ENCODE measurements around the gene CACNB3. TPM values are rescaled to one million over a fixed set of nuclear protein-coding genes. Genes with fewer than 3 reads are reported as not detected.

The CACNB3 gene
- total and polyA plus RNA-seq, 2 of the 13 experiments (the other 11 are each of a cell fraction or from before 2014, with no cell fraction given), result 0.29 to 0.54 TPM

DNA sequence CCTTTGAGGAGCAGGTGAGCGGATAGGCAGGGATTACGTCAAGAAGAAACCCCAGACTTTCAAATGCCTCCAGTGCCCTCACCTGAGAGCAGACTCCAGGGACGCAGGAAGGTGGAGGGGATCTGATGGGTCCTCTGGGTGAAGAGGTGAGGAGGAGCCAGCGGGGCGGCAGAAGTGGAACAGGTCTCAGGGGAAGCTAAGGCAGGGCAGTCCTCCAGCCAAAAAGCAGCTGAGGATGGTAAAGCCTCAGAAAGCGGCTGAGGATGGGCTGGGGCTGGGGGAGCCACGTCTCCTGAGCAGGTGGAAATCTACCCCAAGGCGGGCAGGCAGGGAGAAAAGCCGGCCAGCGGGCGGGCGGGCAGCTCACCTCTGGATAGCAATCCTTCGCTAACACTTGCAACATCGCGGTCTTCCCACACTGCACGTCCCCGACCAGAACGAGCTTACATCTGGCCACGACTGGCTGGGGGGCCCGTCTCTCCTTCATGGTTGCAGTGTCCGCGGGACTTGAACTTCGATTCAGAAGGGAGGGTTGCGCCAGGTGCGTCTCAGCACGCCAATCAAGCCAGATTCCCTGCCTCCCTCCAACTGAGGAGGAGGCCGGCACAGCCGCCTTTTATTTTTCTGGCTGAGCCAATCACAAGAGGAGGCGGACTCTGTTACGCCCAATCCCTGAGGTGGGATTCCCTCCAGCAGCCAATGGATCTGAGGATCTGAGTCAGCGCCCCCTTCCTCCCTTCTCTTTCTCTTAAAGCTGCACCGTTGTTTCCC, 47.2 kb downstream of the CACNB3 start, which contains the start of gene RND1 (continued):
- TF ChIP-seq, protein P1, sequence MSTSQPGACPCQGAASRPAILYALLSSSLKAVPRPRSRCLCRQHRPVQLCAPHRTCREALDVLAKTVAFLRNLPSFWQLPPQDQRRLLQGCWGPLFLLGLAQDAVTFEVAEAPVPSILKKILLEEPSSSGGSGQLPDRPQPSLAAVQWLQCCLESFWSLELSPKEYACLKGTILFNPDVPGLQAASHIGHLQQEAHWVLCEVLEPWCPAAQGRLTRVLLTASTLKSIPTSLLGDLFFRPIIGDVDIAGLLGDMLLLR (CRISPR knock-in tag; IDR thresholded peaks at IDR 0.05), result no peak
- no peak for TF ChIP-seq MED8 (CRISPR knock-in tag; IDR thresholded peaks at IDR 0.05; ENCODE audit: insufficient replicate concordance)
- TF ChIP-seq, protein P2, sequence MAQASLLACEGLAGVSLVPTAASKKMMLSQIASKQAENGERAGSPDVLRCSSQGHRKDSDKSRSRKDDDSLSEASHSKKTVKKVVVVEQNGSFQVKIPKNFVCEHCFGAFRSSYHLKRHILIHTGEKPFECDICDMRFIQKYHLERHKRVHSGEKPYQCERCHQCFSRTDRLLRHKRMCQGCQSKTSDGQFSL (CRISPR knock-in tag; IDR thresholded peaks at IDR 0.05), result no peak
- peak; percentile 98 for TF ChIP-seq DRAP1 (CRISPR knock-in tag; IDR thresholded peaks at IDR 0.05)
- no peak for TF ChIP-seq CCDC6 (CRISPR knock-in tag; IDR thresholded peaks at IDR 0.05)
- TF ChIP-seq, protein P3, sequence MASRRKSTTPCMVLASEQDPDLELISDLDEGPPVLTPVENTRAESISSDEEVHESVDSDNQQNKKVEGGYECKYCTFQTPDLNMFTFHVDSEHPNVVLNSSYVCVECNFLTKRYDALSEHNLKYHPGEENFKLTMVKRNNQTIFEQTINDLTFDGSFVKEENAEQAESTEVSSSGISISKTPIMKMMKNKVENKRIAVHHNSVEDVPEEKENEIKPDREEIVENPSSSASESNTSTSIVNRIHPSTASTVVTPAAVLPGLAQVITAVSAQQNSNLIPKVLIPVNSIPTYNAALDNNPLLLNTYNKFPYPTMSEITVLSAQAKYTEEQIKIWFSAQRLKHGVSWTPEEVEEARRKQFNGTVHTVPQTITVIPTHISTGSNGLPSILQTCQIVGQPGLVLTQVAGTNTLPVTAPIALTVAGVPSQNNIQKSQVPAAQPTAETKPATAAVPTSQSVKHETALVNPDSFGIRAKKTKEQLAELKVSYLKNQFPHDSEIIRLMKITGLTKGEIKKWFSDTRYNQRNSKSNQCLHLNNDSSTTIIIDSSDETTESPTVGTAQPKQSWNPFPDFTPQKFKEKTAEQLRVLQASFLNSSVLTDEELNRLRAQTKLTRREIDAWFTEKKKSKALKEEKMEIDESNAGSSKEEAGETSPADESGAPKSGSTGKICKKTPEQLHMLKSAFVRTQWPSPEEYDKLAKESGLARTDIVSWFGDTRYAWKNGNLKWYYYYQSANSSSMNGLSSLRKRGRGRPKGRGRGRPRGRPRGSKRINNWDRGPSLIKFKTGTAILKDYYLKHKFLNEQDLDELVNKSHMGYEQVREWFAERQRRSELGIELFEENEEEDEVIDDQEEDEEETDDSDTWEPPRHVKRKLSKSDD (CRISPR knock-in tag; IDR thresholded peaks at IDR 0.05; ENCODE audit: low read depth), result no peak
- TF ChIP-seq ZMYM4 (CRISPR knock-in tag; IDR thresholded peaks at IDR 0.05), result peak; percentile 92
- no peak for TF ChIP-seq STAG1 (CRISPR knock-in tag; IDR thresholded peaks at IDR 0.05)
- no peak for TF ChIP-seq ZNF792 (CRISPR knock-in tag; IDR thresholded peaks at IDR 0.05)
- TF ChIP-seq HNF4G (IDR thresholded peaks at IDR 0.05; ENCODE audit: borderline replicate concordance, low read depth, low read length), result no peak; the same call in 1 of the 2 replicates
- TF ChIP-seq HNF4G (CRISPR knock-in tag; IDR thresholded peaks at IDR 0.05; ENCODE audit: borderline replicate concordance, low read depth), result 0 out of 2 replicates have a peak, but pooled peaks have one; percentile 26
- TF ChIP-seq ATAD3A (CRISPR knock-in tag; IDR thresholded peaks at IDR 0.05), result no peak
- TF ChIP-seq, protein P4, sequence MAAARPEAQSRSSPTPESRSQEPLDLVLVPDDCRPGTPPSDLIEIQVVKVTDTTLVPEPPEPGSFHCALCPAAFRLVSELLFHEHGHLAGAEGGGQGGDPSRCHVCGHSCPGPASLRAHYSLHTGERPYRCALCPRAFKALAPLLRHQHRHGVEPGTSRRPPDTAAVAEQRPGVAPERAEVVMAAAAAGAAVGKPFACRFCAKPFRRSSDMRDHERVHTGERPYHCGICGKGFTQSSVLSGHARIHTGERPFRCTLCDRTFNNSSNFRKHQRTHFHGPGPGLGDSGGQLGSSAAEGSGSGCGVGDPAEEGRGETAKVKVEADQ (CRISPR knock-in tag; IDR thresholded peaks at IDR 0.05; ENCODE audit: borderline replicate concordance), result 0 out of 2 replicates have a peak, but pooled peaks have one; percentile 43
- TF ChIP-seq CENPX (CRISPR knock-in tag; IDR thresholded peaks at IDR 0.05), result no peak
- TF ChIP-seq NFE2 (CRISPR knock-in tag; IDR thresholded peaks at IDR 0.05), result no peak
- TF ChIP-seq ZNF230 (CRISPR knock-in tag; IDR thresholded peaks at IDR 0.05), result peak; percentile 89; the same call in 1 of the 2 replicates
- peak; percentile 93 for TF ChIP-seq TAF1 (CRISPR knock-in tag; IDR thresholded peaks at IDR 0.05)
- TF ChIP-seq YEATS4 (CRISPR knock-in tag; IDR thresholded peaks at IDR 0.05; ENCODE audit: borderline replicate concordance), result no peak
- TF ChIP-seq MXD4 (CRISPR knock-in tag; IDR thresholded peaks at IDR 0.05), result 0 out of 2 replicates have a peak, but pooled peaks have one; percentile 33
- no peak for TF ChIP-seq NFE2L1 (CRISPR knock-in tag; IDR thresholded peaks at IDR 0.05; ENCODE audit: borderline replicate concordance)
- peak; percentile 77; the same call in 1 of the 2 replicates for TF ChIP-seq ZSCAN9 (CRISPR knock-in tag; IDR thresholded peaks at IDR 0.05; ENCODE audit: borderline replicate concordance)
- TF ChIP-seq NFYB (CRISPR knock-in tag; IDR thresholded peaks at IDR 0.05), result peak; percentile 92
